IMR-90 (cell line): Measurements from ENCODE around the gene RAB40A. TPM values are rescaled to one million over a fixed set of nuclear protein-coding genes. Genes with fewer than 3 reads are reported as not detected.

Experiments
- ATAC-seq: fragments of 200-7000 bp; cut with Tn5 transposase; 2 replicates; pipeline ENCODE4 v1.9.1; 2020; ENCODE audit warnings: low read depth, mild to moderate bottlenecking, moderate library complexity
- BruUV-seq: library from RNA; stranded (reverse); fragments of 400-500 nt; replicated peaks from 2 replicates; lab custom pipeline; 2021; lab: Mats Ljungman, UMichigan
- CTCF ChIA-PET: fragments of 300-600 bp; formaldehyde crosslinking; extraction: SDS; loops from one replicate; lab custom pipeline; 2021; ENCODE audit warnings: antibody characterized with exemption; lab: Yijun Ruan, JAX
- POLR2A ChIA-PET: fragments of 300-600 bp; sonication (Branson Sonifier 250); formaldehyde crosslinking; loops from one replicate; lab custom pipeline; 2022; ENCODE audit warnings: antibody characterized with exemption; ENCODE audit not compliant: unreplicated experiment; lab: Charles Lee
- DNase-seq: peaks from one replicate; pipeline ENCODE4 v3.0.0; 2013
- H2AFZ ChIP-seq: replicated peaks from 2 replicates; pipeline ENCODE3; 2013; ENCODE audit warnings: low read length, mild to moderate bottlenecking; ENCODE audit not compliant: poor library complexity
- H2AK5ac ChIP-seq: 2 replicates; pipeline ENCODE4 v1.6.1; 2013; ENCODE audit warnings: low read depth, low read length, inconsistent platforms
- H2AK9ac ChIP-seq: replicated peaks from 2 replicates; pipeline ENCODE3; 2013; ENCODE audit warnings: mild to moderate bottlenecking, low read depth, low read length, moderate library complexity; ENCODE audit not compliant: poor library complexity
- H2BK120ac ChIP-seq: 2 replicates; pipeline ENCODE4 v1.6.1; 2013; ENCODE audit warnings: low read depth, low read length, inconsistent platforms
- H2BK15ac ChIP-seq: 3 replicates; pipeline ENCODE4 v1.6.1; 2013; ENCODE audit warnings: low read depth, low read length, inconsistent platforms
- H2BK20ac ChIP-seq: 2 replicates; pipeline ENCODE4 v1.6.1; 2013; ENCODE audit warnings: low read depth, mild to moderate bottlenecking, inconsistent platforms, low read length, moderate library complexity
- H2BK5ac ChIP-seq: 2 replicates; pipeline ENCODE4 v1.6.1; 2013; ENCODE audit warnings: mild to moderate bottlenecking, low read depth, low read length, inconsistent platforms; ENCODE audit not compliant: poor library complexity, severe bottlenecking
- H3K14ac ChIP-seq: replicated peaks from 2 replicates; pipeline ENCODE4 v1.6.1; 2013; ENCODE audit warnings: low read depth, low read length, inconsistent platforms
- H3K18ac ChIP-seq: 2 replicates; pipeline ENCODE4 v1.6.1; 2013; ENCODE audit warnings: low read depth, low read length, control low read depth
- H3K23ac ChIP-seq: 2 replicates; pipeline ENCODE4 v1.6.1; 2013; ENCODE audit warnings: low read depth, low read length, inconsistent platforms
- H3K27ac ChIP-seq: 2 replicates; pipeline ENCODE4 v1.5.1; 2013; ENCODE audit warnings: mild to moderate bottlenecking, control low read depth, low read length; ENCODE audit not compliant: insufficient read depth
- H3K27me3 ChIP-seq: 2 replicates; pipeline ENCODE4 v1.6.1; 2013; ENCODE audit warnings: low read length; ENCODE audit not compliant: control insufficient read depth, insufficient read depth
- H3K36me3 ChIP-seq: 2 replicates; pipeline ENCODE4 v1.6.1; 2013; ENCODE audit warnings: low read length, mixed read lengths; ENCODE audit not compliant: control insufficient read depth, insufficient read depth
- H3K4ac ChIP-seq: 2 replicates; pipeline ENCODE4 v1.6.1; 2013; ENCODE audit warnings: low read depth, low read length, inconsistent platforms
- H3K4me1 ChIP-seq: 2 replicates; pipeline ENCODE4 v1.6.1; 2013; ENCODE audit warnings: low read length, mixed read lengths; ENCODE audit not compliant: control insufficient read depth, insufficient read depth
- H3K4me2 ChIP-seq: 2 replicates; pipeline ENCODE4 v1.6.1; 2013; ENCODE audit warnings: low read depth, mild to moderate bottlenecking, control low read depth, low read length, moderate library complexity
- H3K4me3 ChIP-seq: 2 replicates; pipeline ENCODE4 v1.5.1; 2013; ENCODE audit warnings: low read depth, mild to moderate bottlenecking, control low read depth, low read length, moderate library complexity; ENCODE audit not compliant: insufficient read depth
- H3K56ac ChIP-seq: 2 replicates; pipeline ENCODE4 v1.6.1; 2013; ENCODE audit warnings: low read length, inconsistent platforms; ENCODE audit not compliant: insufficient read depth; ENCODE audit errors: extremely low read depth
- H3K79me1 ChIP-seq, 2 experiments: 2 replicates each; pipeline ENCODE4 v1.6.1; 2013; ENCODE audit warnings: low read length in 2 of 2, inconsistent platforms in 1 of 2, low read depth in 1 of 2
- H3K9ac ChIP-seq: 2 replicates; pipeline ENCODE4 v1.6.1; 2013; ENCODE audit warnings: low read depth, low read length, control low read depth
- H3K9me1 ChIP-seq: 2 replicates; pipeline ENCODE4 v1.6.1; 2013; ENCODE audit warnings: low read length, inconsistent platforms; ENCODE audit not compliant: insufficient read depth
- H3K9me3 ChIP-seq: 2 replicates; pipeline ENCODE4 v1.6.1; 2013; ENCODE audit warnings: low read length; ENCODE audit not compliant: control insufficient read depth, insufficient read depth
- H4K20me1 ChIP-seq: 2 replicates; pipeline ENCODE4 v1.6.1; 2013; ENCODE audit warnings: low read length, inconsistent platforms; ENCODE audit not compliant: insufficient read depth
- H4K5ac ChIP-seq: 2 replicates; pipeline ENCODE4 v1.6.1; 2013; ENCODE audit warnings: mild to moderate bottlenecking, low read depth, low read length, control low read depth
- H4K8ac ChIP-seq, 2 experiments: 2 replicates each; pipeline ENCODE4 v1.6.1; 2013; ENCODE audit warnings: low read depth in 2 of 2, low read length in 2 of 2, control low read depth in 1 of 2, inconsistent platforms in 1 of 2
- H4K91ac ChIP-seq: 2 replicates; pipeline ENCODE4 v1.6.1; 2013; ENCODE audit warnings: low read depth, low read length, inconsistent platforms; ENCODE audit not compliant: insufficient read depth
- BHLHE40 ChIP-seq: fragments of 150-350 bp; IDR thresholded peaks from 2 replicates; pipeline ENCODE4 v1.6.1; 2016; ENCODE audit warnings: mild to moderate bottlenecking, low read depth, low read length
- CEBPB ChIP-seq: IDR thresholded peaks from 2 replicates; pipeline ENCODE4 v1.6.1; 2012; ENCODE audit warnings: low read depth, low read length, improper control_type of control experiment
- CHD1 ChIP-seq: IDR thresholded peaks from 2 replicates; pipeline ENCODE4 v1.6.1; 2012; ENCODE audit warnings: low read depth, low read length, improper control_type of control experiment
- CTCF ChIP-seq: conservative IDR thresholded peaks from 2 replicates; pipeline ENCODE4 v1.5.1; 2012; ENCODE audit warnings: mild to moderate bottlenecking, low read depth, low read length, improper control_type of control experiment
- ELK1 ChIP-seq: fragments of 150-350 bp; IDR thresholded peaks from 2 replicates; pipeline ENCODE4 v1.6.1; 2016; ENCODE audit warnings: low read depth, mild to moderate bottlenecking, low read length, moderate library complexity, borderline replicate concordance
- FOS ChIP-seq: fragments of 150-350 bp; IDR thresholded peaks from 2 replicates; pipeline ENCODE4 v1.6.1; 2016; ENCODE audit warnings: low read depth, low read length
- MAFK ChIP-seq: IDR thresholded peaks from 2 replicates; pipeline ENCODE4 v1.6.1; 2012; ENCODE audit warnings: low read depth, low read length, improper control_type of control experiment
- MAZ ChIP-seq: IDR thresholded peaks from 2 replicates; pipeline ENCODE4 v1.6.1; 2012; ENCODE audit warnings: low read depth, mild to moderate bottlenecking, low read length, improper control_type of control experiment, moderate library complexity, borderline replicate concordance
- MXI1 ChIP-seq: IDR thresholded peaks from 2 replicates; pipeline ENCODE4 v1.6.1; 2012; ENCODE audit warnings: low read depth, mild to moderate bottlenecking, low read length, moderate library complexity, borderline replicate concordance
- NFE2L2 ChIP-seq: fragments of 150-350 bp; IDR thresholded peaks from 2 replicates; pipeline ENCODE4 v1.6.1; 2016; ENCODE audit warnings: low read depth, mild to moderate bottlenecking, low read length
- POLR2A ChIP-seq: IDR thresholded peaks from 2 replicates; pipeline ENCODE4 v1.6.1; 2012; ENCODE audit warnings: mild to moderate bottlenecking, low read depth, low read length
- RAD21 ChIP-seq: IDR thresholded peaks from 2 replicates; pipeline ENCODE4 v1.6.1; 2012; ENCODE audit warnings: low read length, improper control_type of control experiment
- USF2 ChIP-seq: fragments of 150-350 bp; IDR thresholded peaks from 2 replicates; pipeline ENCODE4 v1.6.1; 2017; ENCODE audit warnings: mild to moderate bottlenecking, antibody characterized with exemption, low read length, low read depth
- WGBS, 2 experiments: methylation state at CpG; one replicate each; pipeline versions ENCODE4 v1.1.5 to v1.1.7; 2013; ENCODE audit warnings: missing lambda C conversion rate in 2 of 2; ENCODE audit not compliant: insufficient read length in 1 of 2; ENCODE audit errors: extremely low coverage in 2 of 2; 5-methylcytosine and 5-hydroxymethylcytosine counted together
- dilution Hi-C: fragments of 300-500 bp; cut with HindIII; formaldehyde crosslinking; loops from one replicate; pipeline ENCODE4 v1.14.3; 2018; ENCODE audit warnings: low sequenced_read_pairs; ENCODE audit not compliant: unreplicated experiment
- in situ Hi-C: fragments of 300-500 bp; cut with MboI; formaldehyde crosslinking; loops from 3 replicates; pipeline ENCODE4 v1.14.3; 2019; ENCODE audit warnings: low sequenced_read_pairs, inconsistent platforms, mixed read lengths
- intact Hi-C: fragments of 100-400 bp; cut with micrococcal nuclease; formaldehyde crosslinking; loops from 2 replicates; pipeline ENCODE4 v1.10.0; 2022
- polyA plus RNA-seq, 3 experiments: library from polyadenylated mRNA; depleted of rRNA; stranded (reverse); fragments of >200 nt; gene quantifications; 2 replicates each; pipeline ENCODE4 v1.2.3, GENCODE V29; 2012; ENCODE audit warnings: low replicate concordance in 1 of 3
- total RNA-seq: library from RNA; depleted of rRNA; stranded (reverse); fragments of >200 nt; gene quantifications from 2 replicates; pipeline ENCODE4 v1.2.3, GENCODE V29; 2012

The RAB40A gene
- total and polyA plus RNA-seq, 2 of the 4 experiments (the other 2 are of a cell fraction), result under 0.01 to 0.26 TPM

- no peak for TF ChIP-seq FOS
These were observed 16.0 kb downstream of the RAB40A start (continued) for GRCh38 chrX:103503163-103503852.

- no TSS peak for BruUV-seq
- POLR2A ChIA-PET, result no interaction called here
- in situ Hi-C loops, result no loop called here
- Histone ChIP-seq H4K8ac (no peak overlapping the region), H2BK15ac (no peak overlapping the region), H2BK120ac (no peak overlapping the region), H3K27me3 (no peaks in the 10 kb centered on the region; the same call in 1 of the 2 replicates), H3K27ac (no peak overlapping the region), H3K4me3 (no peak overlapping the region), H3K79me1 (no peaks in the 10 kb centered on the region), H4K5ac (no peak overlapping the region), H3K18ac (no peak overlapping the region), H2BK5ac (no peak overlapping the region), H3K23ac (no peak overlapping the region), H2AFZ (no peak overlapping the region), H4K20me1 (no peaks in the 10 kb centered on the region), H2AK9ac (no peak overlapping the region), H3K4me2 (no peak overlapping the region), H4K91ac (no peak overlapping the region), H3K4ac (no peak overlapping the region), H3K36me3 (0 out of 2 replicates have a peak, but pooled peaks cover 2% of the 10 kb centered on the region), H3K9me1 (no peaks in the 10 kb centered on the region), H3K9ac (no peak overlapping the region), H3K14ac (no peak overlapping the region), H2BK20ac (no peak overlapping the region), H2AK5ac (no peak overlapping the region), H3K4me1 (no peaks in the 10 kb centered on the region; the same call in 1 of the 2 replicates), H3K9me3 (no peaks in the 10 kb centered on the region), H3K56ac (no peak overlapping the region)
- CTCF ChIA-PET, result interaction anchor here (0.6 kb wide), 1 partner anchor 49 kb away, joined by 3 read pairs; no protein-coding TSS in a partner anchor
- no CpG with 5 or more reads among the region's 5 CpGs for WGBS, 2 experiments
- ATAC-seq (no peak), DNase-seq (no peak)
- intact Hi-C loops, result loop anchor here (10.0 kb wide), 1 partner anchor 954 kb away; no protein-coding TSS in a partner anchor
- dilution Hi-C loops, result no loop called here
- TF ChIP-seq RAD21 (no peak), POLR2A (no peak), MAFK (no peak), NFE2L2 (no peak), MXI1 (no peak), CTCF (no peak), USF2 (no peak), BHLHE40 (no peak), MAZ (no peak), CEBPB (no peak), ELK1 (no peak), CHD1 (no peak), FOS (no peak)
These were observed 20.5 kb downstream of the RAB40A start for GRCh38 chrX:103498786-103499185.
